ENCODE results near the gene INPP4A. TPM values are rescaled to one million over a fixed set of nuclear protein-coding genes. Genes with fewer than 3 reads are reported as not detected.

Gene INPP4A
- total and polyA plus RNA-seq, 10 of the 15 experiments (the other 5 are each of a cell fraction or from before 2014, with no cell fraction given): 4.7 to 62.3 (median 36.9) TPM

GRCh38 chr2:98483257-98483861, 38.7 kb downstream of the INPP4A start (continued):
- peak; percentile 44; the same call in 1 of the 2 replicates for TF ChIP-seq ZNF592 (IDR thresholded peaks at IDR 0.05)
- TF ChIP-seq RB1 (IDR thresholded peaks at IDR 0.05; ENCODE audit: borderline replicate concordance): 0 out of 2 replicates have a peak, but pooled peaks have one; percentile 44
- TF ChIP-seq RELA (IDR thresholded peaks at IDR 0.05; ENCODE audit: borderline replicate concordance, partially characterized antibody): peak; percentile 36
- peak; percentile 87 for TF ChIP-seq HDGF (IDR thresholded peaks at IDR 0.05)
- peak; percentile 57 for TF ChIP-seq RAD51 (IDR thresholded peaks at IDR 0.05)
- TF ChIP-seq MTA3 (IDR thresholded peaks at IDR 0.05; ENCODE audit: borderline replicate concordance, low read length): peak; percentile 99
- peak; percentile 76 for TF ChIP-seq MEF2A (IDR thresholded peaks at IDR 0.05; ENCODE audit: insufficient read depth, low read depth, low read length)
- TF ChIP-seq FOS (IDR thresholded peaks at IDR 0.05; ENCODE audit: borderline replicate concordance, extremely low read depth, insufficient read length): no peak
- no peak for TF ChIP-seq POLR2AphosphoS2 (IDR thresholded peaks at IDR 0.05; ENCODE audit: low read depth, low read length)
- TF ChIP-seq IKZF1 (conservative IDR thresholded peaks at IDR 0.05): peak; percentile 95
- TF ChIP-seq MYC (IDR thresholded peaks at IDR 0.05; ENCODE audit: insufficient read depth, insufficient read length, insufficient replicate concordance, low read length, severe bottlenecking): no peak
- TF ChIP-seq RBBP5 (conservative IDR thresholded peaks at IDR 0.05): no peak
- no peak for TF ChIP-seq ZNF622 (IDR thresholded peaks at IDR 0.05)
- TF ChIP-seq SPI1 (IDR thresholded peaks at IDR 0.05; ENCODE audit: borderline replicate concordance, insufficient read depth, low read depth, low read length): peak; percentile 88
- no peak for TF ChIP-seq HSF1 (IDR thresholded peaks at IDR 0.05; ENCODE audit: low read depth, low read length)
- TF ChIP-seq CEBPZ (IDR thresholded peaks at IDR 0.05; ENCODE audit: low read depth, low read length): no peak
- TF ChIP-seq MLLT1 (IDR thresholded peaks at IDR 0.05): peak; percentile 88
- no peak for TF ChIP-seq ASH2L (IDR thresholded peaks at IDR 0.05; ENCODE audit: borderline replicate concordance, low read depth)
- TF ChIP-seq SUZ12 (IDR thresholded peaks at IDR 0.05; ENCODE audit: unreplicated experiment): no peak

All from GM12878 (cell line).